ENCODE measurements around the gene NUDT3.
"Not testable (repeated sequence)": the region's sequence is repeated elsewhere in the genome, so short reads cannot be mapped to it uniquely, and the experiment has no call there.

The NUDT3 gene

DNA sequence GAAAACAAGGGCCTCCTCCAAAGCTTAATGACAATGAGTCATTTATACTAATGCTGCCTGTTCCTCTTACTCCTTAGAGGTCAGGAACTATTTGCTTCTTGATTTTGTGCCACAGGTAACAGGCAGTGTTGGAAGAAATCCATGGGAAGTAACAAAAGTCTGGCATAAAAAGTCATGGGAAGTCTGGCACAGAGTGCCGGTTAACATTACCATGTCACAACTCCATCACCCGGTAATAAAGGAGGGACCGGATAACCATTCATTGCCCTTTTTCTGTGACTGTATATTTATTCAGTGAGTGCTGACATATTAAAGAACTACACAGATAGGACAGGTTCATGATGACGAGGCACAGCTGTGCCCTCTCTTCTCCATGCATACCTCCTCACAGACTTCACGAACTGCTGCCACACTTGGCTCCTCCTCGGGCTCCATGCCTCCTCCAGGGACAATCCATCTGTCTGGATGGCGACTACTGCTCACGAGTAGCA lies 50.9 kb downstream of the NUDT3 start:
- peak in 1 of 2 donors; percentile 41 for DNase-seq

GRCh38 chr6:34340906-34341480 lies 51.5 kb downstream of the NUDT3 start:
- peak in 1 of 2 donors; percentile 33 for DNase-seq

DNA sequence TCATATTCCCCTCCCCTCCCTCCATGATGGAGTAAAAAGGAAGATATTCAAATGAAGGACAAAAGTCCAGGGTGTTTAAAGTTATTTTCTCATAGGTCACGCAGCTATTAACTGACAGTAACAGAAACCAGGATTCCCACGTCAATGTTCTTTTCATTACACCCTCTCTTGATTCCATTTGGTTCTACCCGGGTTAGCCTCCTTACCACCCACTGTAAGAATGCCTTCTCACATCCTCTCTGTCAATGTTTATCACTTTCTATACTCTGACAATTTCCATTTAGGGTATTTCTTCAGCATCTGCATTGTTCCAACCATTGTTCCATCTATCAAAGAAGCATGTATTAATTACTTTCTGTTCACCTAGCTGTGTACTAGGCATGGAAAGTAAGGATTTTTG lies 52.1 kb downstream of the NUDT3 start:
- no peak for DNase-seq

DNA sequence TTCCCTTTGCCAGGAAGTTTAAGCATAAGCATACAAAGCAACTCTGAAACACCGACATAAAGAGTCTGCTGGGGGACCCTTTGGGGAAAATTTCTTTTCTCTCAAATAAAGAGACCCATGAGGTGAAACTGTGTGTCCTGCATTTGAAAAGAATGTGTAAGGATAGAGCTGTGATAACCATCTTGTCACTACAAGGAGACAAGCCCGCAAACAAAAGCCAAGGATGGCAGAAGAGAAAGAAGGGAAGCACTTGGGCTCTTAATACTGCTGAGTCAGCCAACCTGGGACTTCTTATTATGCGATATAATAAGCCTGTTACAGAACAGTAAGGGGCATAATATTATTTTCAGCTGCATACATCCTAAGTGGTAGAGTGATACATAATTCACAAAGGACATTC lies 52.5 kb downstream of the NUDT3 start:
- no peak for DNase-seq

DNA sequence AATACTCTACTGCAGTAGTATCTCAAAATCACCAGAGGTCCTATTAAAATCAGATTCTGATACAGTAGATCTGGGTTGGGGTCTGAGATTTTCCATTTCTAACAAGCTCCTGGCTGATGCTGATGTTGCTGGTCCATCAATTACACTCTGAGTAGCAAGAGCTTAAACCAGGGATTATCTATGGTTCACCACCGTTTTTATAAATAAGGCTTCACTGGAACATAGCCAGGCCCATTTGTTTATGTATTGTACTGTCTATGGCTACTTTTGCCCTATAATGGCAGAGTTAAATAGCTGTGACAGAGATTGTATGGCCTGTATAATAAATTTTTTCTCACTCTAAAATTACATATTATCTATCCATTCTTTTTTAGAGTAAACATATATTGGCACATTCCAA lies 53.0 kb downstream of the NUDT3 start:
- DNase-seq = no peak

- DNase-seq = peak; percentile 24 to 26
Measured at GRCh38 chr6:34338811-34339210, 53.7 kb downstream of the NUDT3 start.

DNA sequence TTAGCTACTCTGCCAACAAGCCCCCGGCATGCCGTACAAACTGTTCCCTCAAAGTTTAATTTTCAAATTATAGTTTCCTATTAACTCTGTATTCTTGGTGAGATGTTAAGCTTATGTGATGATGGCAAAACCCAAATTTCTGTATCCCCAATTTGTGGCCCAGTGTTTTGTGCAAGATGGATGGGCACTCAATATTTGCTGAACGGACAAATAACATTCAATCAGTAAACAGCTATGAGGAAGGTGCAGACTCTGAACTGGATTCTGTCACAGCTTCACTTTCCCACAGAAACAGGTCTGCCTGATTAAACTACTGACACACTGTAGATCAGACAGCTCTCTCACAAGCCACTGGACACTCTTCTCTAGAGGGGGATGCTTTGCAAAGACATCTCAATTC lies 54.1 kb downstream of the NUDT3 start:
- no peak for DNase-seq

DNA sequence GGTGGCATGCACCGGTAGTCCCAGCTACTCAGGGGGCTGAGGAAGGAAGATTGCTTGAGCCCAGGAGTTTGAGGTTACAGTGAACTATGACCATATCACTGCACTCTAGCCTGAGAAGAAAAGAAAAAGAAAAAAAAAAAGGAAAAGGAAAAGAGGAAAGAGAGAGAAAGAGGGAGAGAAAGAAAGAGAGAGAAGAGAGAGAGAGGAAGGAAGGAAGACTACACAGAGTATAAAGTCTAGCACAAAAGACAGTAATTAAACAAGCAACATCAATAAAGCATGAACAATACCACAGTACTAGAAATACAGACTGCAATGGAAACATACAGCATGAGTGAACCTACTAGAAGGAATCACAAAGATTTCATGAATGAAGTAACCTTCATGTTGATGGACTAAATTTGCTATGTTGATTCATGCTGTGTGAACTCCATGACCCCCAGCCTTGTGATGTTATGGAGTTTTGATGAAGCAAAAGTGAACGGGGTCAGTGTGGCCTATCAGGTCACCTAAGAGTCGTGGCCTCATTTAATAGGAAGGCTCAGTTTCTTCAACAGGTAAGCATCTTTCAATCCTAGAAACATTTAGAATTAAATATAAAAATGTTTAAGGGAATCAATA lies 57.6 kb downstream of the NUDT3 start:
- DNase-seq = peak; percentile 17 to 19

DNA sequence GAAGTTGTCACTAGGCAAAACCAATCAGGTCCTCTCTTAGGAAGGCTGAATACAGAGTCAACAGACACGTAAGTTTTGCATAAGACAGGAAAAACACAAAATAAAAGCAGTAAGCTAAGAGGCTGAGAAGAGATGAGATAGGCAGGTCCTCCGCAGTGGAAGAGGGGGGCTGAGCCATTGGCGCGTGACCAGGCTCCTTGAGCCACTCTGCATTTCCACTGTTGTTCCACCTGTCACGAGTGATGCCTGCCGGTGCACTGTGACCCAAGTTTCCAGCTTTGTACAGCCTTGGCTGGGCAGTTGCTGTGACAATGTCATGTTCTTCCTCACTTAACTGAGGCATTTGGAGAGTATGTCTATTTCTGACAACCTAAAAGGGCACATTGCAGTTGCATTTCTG lies 58.6 kb downstream of the NUDT3 start:
- no peak for DNase-seq

DNA sequence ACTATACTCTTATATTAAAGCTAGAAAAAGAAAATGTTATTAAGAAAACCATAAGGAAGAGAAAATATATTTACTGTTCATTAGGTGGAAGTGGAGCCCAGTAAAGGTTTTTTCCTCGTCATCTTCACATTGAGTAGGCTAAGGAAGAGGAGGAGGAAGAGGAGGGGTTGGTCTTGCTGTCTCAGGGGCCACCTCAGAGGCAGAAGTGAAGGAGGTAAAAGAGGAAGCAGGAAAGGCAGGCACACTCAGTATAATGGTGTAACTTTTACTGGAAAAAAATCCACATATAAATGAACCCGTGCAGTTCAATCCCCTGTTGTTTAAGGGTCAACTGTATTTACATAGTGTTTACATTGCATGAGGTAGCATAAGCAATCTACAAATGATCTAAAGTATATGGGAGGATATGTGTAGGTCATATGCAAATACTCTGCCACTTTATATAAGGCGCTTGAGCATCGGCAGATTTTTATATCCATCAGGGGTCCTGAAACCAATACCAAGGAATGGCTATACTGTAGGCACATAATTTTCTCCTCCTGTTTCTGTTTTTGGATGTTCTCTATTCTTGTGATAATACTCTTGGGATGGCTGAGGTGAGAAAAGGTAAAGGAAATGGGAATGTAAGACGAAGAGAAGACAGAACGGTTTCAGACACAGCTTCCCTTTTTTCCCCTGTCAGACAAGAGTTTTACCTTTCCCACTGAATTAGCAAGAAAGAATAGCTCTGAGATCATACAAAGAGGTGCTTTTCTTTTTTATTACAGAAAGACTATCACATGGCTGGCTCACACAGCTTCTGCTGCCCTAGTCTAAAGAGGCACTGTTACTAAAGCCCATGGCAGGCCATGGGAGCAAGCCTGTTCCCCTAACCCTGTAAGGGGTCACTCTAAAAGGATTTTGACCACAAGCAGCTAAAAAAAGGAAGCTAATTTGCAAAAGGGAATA lies 59.9 kb downstream of the NUDT3 start:
- DNase-seq = peak; percentile 66 to 70

DNA sequence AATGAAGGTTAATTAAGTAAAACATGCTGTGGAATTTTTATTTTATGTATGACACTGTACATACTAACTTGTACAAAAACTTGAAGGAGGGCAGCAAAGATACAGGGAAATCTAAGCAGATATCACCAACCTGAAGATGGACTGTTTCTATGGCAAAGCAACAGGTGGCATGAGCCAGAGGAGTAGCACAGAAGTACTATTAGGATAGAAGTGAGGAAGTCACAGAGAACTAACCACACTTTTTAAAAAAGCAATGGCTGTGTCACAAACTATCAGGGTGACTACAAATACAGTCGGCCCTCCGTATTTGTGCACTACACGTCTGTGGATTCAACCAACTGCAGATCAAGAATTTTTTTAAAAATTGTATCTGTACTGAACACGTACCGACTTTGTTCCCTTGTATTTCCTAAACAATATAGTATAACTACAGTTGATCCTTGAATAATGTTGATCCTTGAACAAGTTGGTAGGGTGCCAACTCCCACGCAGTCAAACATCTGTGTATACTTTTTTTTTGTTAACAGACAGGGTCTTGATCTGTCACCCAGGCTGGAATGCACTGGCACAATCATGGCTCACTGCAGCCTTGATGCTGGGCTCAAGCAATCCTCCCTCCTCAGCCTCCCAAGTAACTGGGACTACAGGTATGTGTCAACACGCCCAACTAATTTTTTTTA lies 61.0 kb downstream of the NUDT3 start:
- no peak for DNase-seq

GRCh38 chr6:34329814-34330213 lies 62.7 kb downstream of the NUDT3 start:
- DNase-seq = not testable (repeated sequence)

GRCh38 chr6:34328969-34329368 lies 63.5 kb downstream of the NUDT3 start:
- DNase-seq = no peak

- not testable (repeated sequence) for DNase-seq
Measured at GRCh38 chr6:34327313-34328205, 64.9 kb downstream of the NUDT3 start.

GRCh38 chr6:34325633-34326032 lies 66.8 kb downstream of the NUDT3 start:
- no peak for DNase-seq

DNA sequence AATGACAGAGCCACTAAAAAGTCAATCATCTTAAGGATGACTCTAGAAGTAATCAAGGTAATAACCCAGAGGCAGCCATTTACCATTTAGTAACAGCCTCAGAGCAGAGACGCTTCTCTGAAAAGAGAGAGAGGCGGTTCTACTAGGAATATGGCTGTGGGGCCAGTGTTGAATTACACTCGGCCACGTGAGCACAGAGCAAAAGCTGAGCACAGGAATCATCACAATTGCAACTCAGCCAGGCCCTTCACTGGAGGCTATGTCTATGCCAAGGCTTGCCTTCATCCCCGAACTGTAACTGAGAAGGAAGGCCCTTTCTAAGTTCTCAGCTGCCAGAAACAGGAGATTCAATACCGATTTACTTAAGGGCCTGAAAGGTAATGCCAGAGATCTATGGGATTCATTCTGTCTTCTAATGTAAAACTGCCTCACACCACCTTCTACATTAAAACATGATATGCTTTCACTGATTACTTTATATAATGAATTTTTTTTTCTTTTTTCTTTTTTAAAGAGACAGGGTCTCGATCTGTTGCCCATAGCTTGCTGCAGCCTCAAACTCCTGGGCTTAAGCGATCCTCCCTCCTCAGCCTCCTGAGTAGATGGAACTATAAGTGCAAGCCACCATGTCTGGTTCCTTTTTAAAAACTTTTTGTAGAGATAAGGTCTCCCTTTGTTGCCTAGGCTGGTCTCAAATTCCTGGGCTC lies 67.6 kb downstream of the NUDT3 start:
- no peak for DNase-seq

GRCh38 chr6:34324221-34324620 lies 68.2 kb downstream of the NUDT3 start:
- DNase-seq = not testable (repeated sequence)

DNA sequence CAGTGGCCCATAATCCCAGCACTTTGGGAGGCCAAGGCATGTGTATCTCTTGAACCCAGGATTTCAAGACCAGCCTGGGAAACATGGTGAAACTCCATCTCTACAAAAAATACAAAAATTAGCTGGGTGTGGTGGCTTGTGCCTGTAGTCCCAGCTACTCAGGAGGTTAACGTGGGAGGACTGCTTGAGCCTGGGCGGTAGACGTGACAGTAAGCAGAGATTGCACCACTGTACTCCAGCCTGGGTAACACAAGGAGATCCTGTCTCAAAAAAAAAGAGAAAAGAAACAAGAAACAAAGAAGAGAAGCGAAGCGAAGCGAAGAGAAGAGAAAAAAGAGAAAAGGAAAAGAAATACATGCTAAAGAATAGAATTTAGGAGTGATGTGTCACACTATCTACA lies 69.2 kb downstream of the NUDT3 start:
- peak; percentile 35 to 66 for DNase-seq

DNA sequence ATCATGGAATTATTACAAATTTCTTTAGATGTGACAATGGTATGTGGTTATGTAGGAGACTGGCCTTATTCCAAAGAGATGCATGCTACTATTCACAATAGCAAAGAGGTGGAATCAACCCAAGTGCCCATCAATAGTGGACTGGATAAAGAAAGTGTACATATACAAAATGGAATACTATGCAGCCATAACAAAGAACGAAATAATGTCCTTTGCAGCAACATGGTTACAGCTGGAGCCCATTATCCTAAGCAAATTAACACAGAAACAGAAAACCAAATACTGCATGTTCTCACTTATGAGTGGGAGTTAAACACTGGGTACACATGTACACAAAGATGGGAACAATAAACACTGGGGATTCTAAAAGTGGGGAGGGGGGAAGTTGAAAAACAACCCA lies 69.7 kb downstream of the NUDT3 start:
- no peak for DNase-seq

DNA sequence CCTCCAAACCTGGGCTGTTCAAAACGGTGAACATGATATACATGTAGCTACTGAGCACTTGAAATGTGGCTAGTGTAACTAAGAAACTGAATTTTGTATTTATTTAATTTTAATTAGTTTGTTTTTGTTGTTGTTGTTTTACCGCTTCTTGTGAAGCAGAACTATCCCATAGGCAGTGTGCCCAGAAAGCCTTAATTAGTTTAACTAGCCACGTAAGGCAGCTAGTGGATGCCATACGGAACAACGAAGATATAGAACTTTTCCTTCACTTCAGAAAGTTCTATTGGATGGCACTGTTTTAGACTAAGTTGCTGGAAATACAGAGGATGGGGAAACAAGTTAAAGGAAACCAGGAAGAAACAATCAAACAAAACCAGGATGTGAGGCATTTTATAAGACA lies 70.6 kb downstream of the NUDT3 start:
- no peak for DNase-seq

- no peak for DNase-seq
Measured at GRCh38 chr6:34319471-34319885, 73.0 kb downstream of the NUDT3 start.
